ENCODE measurements around the gene DDB1. TPM values are rescaled to one million over a fixed set of nuclear protein-coding genes. Genes with fewer than 3 reads are reported as not detected.

Gene DDB1
- total and polyA plus RNA-seq, 10 of the 15 experiments (the other 5 are each of a cell fraction or from before 2014, with no cell fraction given): 136 to 272 (median 216) TPM

GRCh38 chr11:61341706-61342105 lies 8.8 kb upstream of the DDB1 start (continued):
- TF ChIP-seq, protein P1, sequence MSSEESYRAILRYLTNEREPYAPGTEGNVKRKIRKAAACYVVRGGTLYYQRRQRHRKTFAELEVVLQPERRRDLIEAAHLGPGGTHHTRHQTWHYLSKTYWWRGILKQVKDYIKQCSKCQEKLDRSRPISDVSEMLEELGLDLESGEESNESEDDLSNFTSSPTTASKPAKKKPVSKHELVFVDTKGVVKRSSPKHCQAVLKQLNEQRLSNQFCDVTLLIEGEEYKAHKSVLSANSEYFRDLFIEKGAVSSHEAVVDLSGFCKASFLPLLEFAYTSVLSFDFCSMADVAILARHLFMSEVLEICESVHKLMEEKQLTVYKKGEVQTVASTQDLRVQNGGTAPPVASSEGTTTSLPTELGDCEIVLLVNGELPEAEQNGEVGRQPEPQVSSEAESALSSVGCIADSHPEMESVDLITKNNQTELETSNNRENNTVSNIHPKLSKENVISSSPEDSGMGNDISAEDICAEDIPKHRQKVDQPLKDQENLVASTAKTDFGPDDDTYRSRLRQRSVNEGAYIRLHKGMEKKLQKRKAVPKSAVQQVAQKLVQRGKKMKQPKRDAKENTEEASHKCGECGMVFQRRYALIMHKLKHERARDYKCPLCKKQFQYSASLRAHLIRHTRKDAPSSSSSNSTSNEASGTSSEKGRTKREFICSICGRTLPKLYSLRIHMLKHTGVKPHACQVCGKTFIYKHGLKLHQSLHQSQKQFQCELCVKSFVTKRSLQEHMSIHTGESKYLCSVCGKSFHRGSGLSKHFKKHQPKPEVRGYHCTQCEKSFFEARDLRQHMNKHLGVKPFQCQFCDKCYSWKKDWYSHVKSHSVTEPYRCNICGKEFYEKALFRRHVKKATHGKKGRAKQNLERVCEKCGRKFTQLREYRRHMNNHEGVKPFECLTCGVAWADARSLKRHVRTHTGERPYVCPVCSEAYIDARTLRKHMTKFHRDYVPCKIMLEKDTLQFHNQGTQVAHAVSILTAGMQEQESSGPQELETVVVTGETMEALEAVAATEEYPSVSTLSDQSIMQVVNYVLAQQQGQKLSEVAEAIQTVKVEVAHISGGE (CRISPR knock-in tag; IDR thresholded peaks at IDR 0.05): no peak
- no peak for TF ChIP-seq POLR2AphosphoS2 (IDR thresholded peaks at IDR 0.05; ENCODE audit: low read depth, low read length)

- no peaks in the 10 kb centered on the region for H3K79me2 ChIP-seq (ENCODE audit: control insufficient read depth, insufficient read depth, low read length)
- H3K27ac ChIP-seq (ENCODE audit: control insufficient read depth, insufficient read depth): no peak overlapping the region
- ATAC-seq (no peak), FAIRE-seq (no peak), DNase-seq (ENCODE audit: low read depth, low spot score) (no peak)
- POLR2A ChIA-PET: interaction anchor here (1.3 kb wide), 1 partner anchor 22 kb away, joined by 3 read pairs; no protein-coding TSS in a partner anchor
- SMC1A ChIA-PET (ENCODE audit: uncharacterized antibody, unreplicated experiment): interaction anchor here (1.4 to 1.7 kb wide), 2 partner anchors 15 to 45 kb away, joined by 6 to 9 read pairs; no protein-coding TSS in a partner anchor
- H3K4me2 ChIP-seq (ENCODE audit: control insufficient read depth, insufficient read depth): no peak overlapping the region
- RAD21 ChIA-PET (ENCODE audit: unreplicated experiment): interaction anchor here (1.8 kb wide), 1 partner anchor 14 kb away, joined by 4 read pairs; no protein-coding TSS in a partner anchor
- BruUV-seq (replicated peaks): no TSS peak
- H3K4me3 ChIP-seq: no peak overlapping the region
- intact Hi-C loops (cut with micrococcal nuclease; ENCODE audit: unreplicated experiment) (no loop called here), in situ Hi-C loops (cut with MboI) (no loop called here)
- no peak overlapping the region for H3K9ac ChIP-seq (ENCODE audit: control insufficient read depth, insufficient read depth, low read length)
- no peaks in the 10 kb centered on the region for H3K9me3 ChIP-seq (replicated peaks; ENCODE audit: control insufficient read depth, insufficient read depth, low read length)
- peaks cover 0 to 4% of the 10 kb centered on the region in 2 experiments; a peak in 2 of 4 replicates for H3K36me3 ChIP-seq (ENCODE audit: control insufficient read depth in 2 of 2, insufficient read depth in 2 of 2, low read length in 1 of 2)
- CTCF ChIA-PET: interaction anchor here (9.8 to 10.2 kb wide), 2 partner anchors 20 to 44 kb away, joined by 387 to 729 read pairs; partner anchors contain the start of genes CYB561A3 and TMEM138
- H4K20me1 ChIP-seq (ENCODE audit: control insufficient read depth, insufficient read depth): no peaks in the 10 kb centered on the region
- no peaks in the 10 kb centered on the region for H3K27me3 ChIP-seq (replicated peaks in 1 of 2; ENCODE audit: control insufficient read depth in 2 of 2, insufficient read depth in 2 of 2, low read length in 1 of 2)
- peaks cover 2% of the 10 kb centered on the region; the same call in 1 of the 2 replicates for H3K4me1 ChIP-seq (ENCODE audit: control insufficient read depth, insufficient read depth, low read length)
- H2AFZ ChIP-seq (ENCODE audit: control insufficient read depth, low read depth, low read length): no peak overlapping the region
- 98% methylated on average over 2 of the region's 2 CpGs for WGBS (ENCODE audit: insufficient coverage, insufficient replicate concordance, low lambda C conversion rate, missing lambda C conversion rate)
- TF ChIP-seq CUX1 (IDR thresholded peaks at IDR 0.05; ENCODE audit: insufficient replicate concordance, low read depth, low read length) (no peak), YY1 (IDR thresholded peaks at IDR 0.05; ENCODE audit: low read depth, low read length) (no peak), YBX1 (IDR thresholded peaks at IDR 0.05) (no peak), HDAC6 (IDR thresholded peaks at IDR 0.05; ENCODE audit: unreplicated experiment) (no peak), NFYB (IDR thresholded peaks at IDR 0.05; ENCODE audit: insufficient read depth, low read depth, low read length) (no peak), EGR1 (IDR thresholded peaks at IDR 0.05; ENCODE audit: borderline replicate concordance in 1 of 2, low read depth in 2 of 2, low read length in 2 of 2) (no peak)
- TF ChIP-seq, protein P2, sequence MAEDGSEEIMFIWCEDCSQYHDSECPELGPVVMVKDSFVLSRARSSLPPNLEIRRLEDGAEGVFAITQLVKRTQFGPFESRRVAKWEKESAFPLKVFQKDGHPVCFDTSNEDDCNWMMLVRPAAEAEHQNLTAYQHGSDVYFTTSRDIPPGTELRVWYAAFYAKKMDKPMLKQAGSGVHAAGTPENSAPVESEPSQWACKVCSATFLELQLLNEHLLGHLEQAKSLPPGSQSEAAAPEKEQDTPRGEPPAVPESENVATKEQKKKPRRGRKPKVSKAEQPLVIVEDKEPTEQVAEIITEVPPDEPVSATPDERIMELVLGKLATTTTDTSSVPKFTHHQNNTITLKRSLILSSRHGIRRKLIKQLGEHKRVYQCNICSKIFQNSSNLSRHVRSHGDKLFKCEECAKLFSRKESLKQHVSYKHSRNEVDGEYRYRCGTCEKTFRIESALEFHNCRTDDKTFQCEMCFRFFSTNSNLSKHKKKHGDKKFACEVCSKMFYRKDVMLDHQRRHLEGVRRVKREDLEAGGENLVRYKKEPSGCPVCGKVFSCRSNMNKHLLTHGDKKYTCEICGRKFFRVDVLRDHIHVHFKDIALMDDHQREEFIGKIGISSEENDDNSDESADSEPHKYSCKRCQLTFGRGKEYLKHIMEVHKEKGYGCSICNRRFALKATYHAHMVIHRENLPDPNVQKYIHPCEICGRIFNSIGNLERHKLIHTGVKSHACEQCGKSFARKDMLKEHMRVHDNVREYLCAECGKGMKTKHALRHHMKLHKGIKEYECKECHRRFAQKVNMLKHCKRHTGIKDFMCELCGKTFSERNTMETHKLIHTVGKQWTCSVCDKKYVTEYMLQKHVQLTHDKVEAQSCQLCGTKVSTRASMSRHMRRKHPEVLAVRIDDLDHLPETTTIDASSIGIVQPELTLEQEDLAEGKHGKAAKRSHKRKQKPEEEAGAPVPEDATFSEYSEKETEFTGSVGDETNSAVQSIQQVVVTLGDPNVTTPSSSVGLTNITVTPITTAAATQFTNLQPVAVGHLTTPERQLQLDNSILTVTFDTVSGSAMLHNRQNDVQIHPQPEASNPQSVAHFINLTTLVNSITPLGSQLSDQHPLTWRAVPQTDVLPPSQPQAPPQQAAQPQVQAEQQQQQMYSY (CRISPR knock-in tag; IDR thresholded peaks at IDR 0.05): no peak
Measured at GRCh38 chr11:61340979-61341378, 8.1 kb upstream of the DDB1 start.

Measured in GM12878 (cell line).